Urinary bladder (tissue), 4 donors: Measurements from ENCODE around the gene UBASH3B. TPM values are rescaled to one million over a fixed set of nuclear protein-coding genes. Genes with fewer than 3 reads are reported as not detected.
A peak's percentile ranks its signal among the peaks of the same experiment; 100 is the strongest.
"Not testable (repeated sequence)": the region's sequence is repeated elsewhere in the genome, so short reads cannot be mapped to it uniquely, and the experiment has no call there.

ENCODE experiments used
- DNase-seq: peaks from one replicate; pipeline ENCODE4 v3.0.0-alpha.2; 2015; ENCODE audit errors: extremely low spot score
- H3K27ac ChIP-seq: one replicate; pipeline ENCODE4 v1.5.1; 2013; ENCODE audit warnings: low read depth, mild to moderate bottlenecking, moderate library complexity
- H3K36me3 ChIP-seq: one replicate; pipeline ENCODE4 v1.6.1; 2013; ENCODE audit warnings: mild to moderate bottlenecking, moderate library complexity; ENCODE audit not compliant: insufficient read depth
- H3K4me1 ChIP-seq: one replicate; pipeline ENCODE4 v1.6.1; 2013; ENCODE audit warnings: mild to moderate bottlenecking, moderate library complexity; ENCODE audit not compliant: insufficient read depth
- H3K4me3 ChIP-seq: one replicate; pipeline ENCODE4 v1.5.1; 2013; ENCODE audit warnings: low read depth, low read length
- WGBS: extraction: QIAGEN DNeasy Blood & Tissue Kit; methylation state at CpG from one replicate; pipeline ENCODE4 v1.1.7; 2013; 5-methylcytosine and 5-hydroxymethylcytosine counted together
- polyA plus RNA-seq: library from polyadenylated mRNA; stranded (reverse); fragments of 200-250 nt; gene quantifications from one replicate; pipeline ENCODE4 v1.2.3, GENCODE V29; 2013
- total RNA-seq: library from RNA; depleted of rRNA; stranded (reverse); fragments of >200 nt; gene quantifications from one replicate; pipeline ENCODE4 v1.2.3, GENCODE V29; 2014
- donor health status: healthy with polysubstance abuse.
- donor health status: healthy.

Gene UBASH3B
- total and polyA plus RNA-seq, 2 donors: 1.6 to 11.4 TPM

DNA sequence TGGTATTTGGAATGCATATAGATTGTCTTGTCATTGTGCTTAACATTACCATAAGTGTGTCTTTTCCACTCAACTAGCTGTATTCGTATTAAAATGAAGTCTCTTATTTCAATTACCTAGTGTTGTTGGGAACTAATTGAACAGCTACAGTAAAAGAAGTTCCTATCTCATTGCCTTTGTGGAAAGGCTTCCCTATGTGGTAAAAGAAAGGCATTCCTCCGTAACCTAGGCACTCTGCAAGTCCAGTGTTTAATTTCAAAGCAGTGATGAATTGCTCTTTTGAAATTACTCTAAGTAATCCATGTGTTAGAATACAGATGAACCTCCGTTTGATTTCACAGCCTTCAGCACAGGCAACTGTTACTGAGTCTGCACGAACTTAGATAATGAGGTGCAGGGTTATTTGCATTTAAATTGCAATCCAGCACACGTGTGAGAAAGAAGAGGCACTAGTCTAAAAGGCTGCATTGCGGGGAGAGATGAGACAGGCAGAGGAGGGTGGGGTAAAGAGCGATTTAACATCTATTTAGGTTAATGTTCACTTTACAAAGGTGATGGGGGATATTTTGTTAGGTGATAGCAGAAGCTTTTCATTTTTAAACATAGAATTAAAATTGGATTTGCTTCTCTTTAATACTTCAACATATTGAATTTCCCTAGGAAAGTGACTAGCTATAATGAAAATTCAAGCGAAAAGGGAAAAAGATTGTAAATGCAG, 157.8 kb downstream of the UBASH3B start:
- 76% methylated on average over 8 of the region's 8 CpGs for WGBS
- H3K4me1 ChIP-seq: no peaks in the 10 kb centered on the region
- no peak overlapping the region for H3K4me3 ChIP-seq
- no peak for DNase-seq
- no peak overlapping the region for H3K27ac ChIP-seq
- H3K36me3 ChIP-seq: no peaks in the 10 kb centered on the region

DNA sequence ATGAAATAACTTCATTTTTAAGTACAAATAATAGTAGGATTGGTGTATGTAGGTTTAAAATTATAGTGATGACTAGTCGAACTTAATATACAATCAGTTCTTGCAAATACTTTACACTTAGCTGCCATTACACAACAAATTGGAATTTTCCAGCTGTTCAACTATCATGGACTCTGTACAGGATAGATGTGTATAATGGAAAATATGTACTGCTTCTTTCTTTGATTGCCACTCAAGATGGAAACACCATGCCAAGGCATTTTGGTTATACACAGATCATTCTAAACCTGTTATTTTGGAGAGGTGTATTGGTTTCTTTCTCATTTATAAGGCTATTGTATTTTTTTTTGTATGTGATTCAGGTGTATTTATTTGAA, 158.4 kb downstream of the UBASH3B start:
- DNase-seq: no peak
- H3K4me3 ChIP-seq: no peak overlapping the region
- no peaks in the 10 kb centered on the region for H3K36me3 ChIP-seq
- no peaks in the 10 kb centered on the region for H3K4me1 ChIP-seq
- 56% methylated on average over 1 of the region's 1 CpG for WGBS
- no peak overlapping the region for H3K27ac ChIP-seq

DNA sequence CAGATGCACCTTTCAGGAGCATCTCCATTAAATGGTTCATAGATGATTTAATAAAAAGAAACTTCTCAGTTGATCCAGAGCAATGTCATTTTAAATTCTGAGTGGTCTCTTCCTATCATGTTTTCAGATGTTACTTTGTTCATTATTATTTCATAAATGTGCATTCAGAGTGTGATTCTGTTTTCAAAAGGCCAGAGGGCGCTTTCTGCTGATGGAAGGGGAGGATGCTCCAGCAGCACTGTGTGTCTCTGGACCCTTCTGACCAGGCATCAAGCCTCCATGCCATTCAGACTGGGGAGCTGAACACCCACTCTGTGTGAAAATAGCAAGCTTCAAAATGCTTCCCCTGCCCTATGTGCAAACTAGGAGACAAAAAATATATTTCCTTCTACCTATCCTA, 158.9 kb downstream of the UBASH3B start:
- Histone ChIP-seq H3K4me3 (no peak overlapping the region), H3K27ac (no peak overlapping the region), H3K4me1 (no peaks in the 10 kb centered on the region), H3K36me3 (no peaks in the 10 kb centered on the region)
- WGBS: 86% methylated on average over 1 of the region's 1 CpG
- DNase-seq: no peak

DNA sequence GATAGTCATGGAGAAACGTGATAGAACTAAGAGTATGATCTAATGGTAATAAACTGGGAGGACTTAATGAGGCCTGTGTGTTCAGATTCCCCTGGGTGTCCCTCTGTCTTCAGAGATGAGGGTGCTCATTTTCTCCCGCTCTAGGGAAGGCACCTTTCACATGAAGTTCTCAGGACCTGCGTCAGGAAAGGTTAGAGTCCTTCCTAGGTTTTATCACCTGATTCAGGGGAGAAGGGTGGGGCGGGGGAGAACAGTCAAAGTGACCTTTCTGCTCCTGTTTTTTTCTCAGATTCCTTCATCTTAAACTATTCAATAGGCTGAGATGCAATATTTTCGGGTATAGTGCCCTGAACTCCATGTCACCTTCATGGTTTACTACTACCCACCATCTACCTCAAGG, 160.4 kb downstream of the UBASH3B start:
- 83% methylated on average over 5 of the region's 5 CpGs for WGBS
- no peaks in the 10 kb centered on the region for H3K4me1 ChIP-seq
- no peaks in the 10 kb centered on the region for H3K36me3 ChIP-seq
- DNase-seq: no peak
- no peak overlapping the region for H3K27ac ChIP-seq
- no peak overlapping the region for H3K4me3 ChIP-seq

DNA sequence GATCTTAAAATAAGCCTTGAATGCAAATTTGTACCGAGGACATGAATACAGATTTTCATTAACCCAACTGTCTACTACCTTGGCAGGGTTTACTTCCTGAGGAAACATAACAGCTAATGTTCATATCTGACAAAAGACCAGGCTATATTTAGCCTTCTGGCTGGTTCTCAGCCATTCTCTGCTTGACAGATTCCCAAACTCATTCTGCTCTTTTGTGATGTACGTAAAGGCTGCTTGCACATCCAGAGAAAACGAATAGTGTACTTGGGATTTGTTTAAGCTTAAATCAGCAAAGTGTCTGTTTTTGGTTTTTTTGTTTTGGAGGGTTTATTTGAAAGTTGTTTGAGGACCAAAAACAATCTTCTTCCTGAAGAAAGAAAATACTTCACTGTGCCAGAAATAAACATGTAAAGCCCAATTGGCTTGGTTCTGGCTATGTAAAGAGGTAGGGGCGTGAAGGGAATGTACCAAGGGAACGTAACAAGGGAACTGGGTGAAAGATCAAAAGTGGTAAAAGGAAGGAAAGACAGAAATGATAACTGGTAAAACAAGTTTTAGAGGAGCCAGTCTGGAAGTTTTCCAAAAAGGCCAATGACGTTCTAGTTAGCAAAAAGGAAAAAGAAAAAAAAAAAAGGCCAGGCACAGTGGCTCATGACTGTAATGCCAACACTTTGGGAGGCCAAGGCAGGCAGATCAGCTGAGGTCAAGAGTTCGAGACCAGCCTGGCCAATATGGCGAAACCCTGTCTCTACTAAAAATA, 161.4 kb downstream of the UBASH3B start:
- 43% methylated on average over 8 of the region's 8 CpGs for WGBS
- peak; percentile 67 for DNase-seq
- Histone ChIP-seq H3K4me1 (no peaks in the 10 kb centered on the region), H3K36me3 (no peaks in the 10 kb centered on the region), H3K4me3 (no peak overlapping the region), H3K27ac (peak overlapping the region; percentile 59)

DNA sequence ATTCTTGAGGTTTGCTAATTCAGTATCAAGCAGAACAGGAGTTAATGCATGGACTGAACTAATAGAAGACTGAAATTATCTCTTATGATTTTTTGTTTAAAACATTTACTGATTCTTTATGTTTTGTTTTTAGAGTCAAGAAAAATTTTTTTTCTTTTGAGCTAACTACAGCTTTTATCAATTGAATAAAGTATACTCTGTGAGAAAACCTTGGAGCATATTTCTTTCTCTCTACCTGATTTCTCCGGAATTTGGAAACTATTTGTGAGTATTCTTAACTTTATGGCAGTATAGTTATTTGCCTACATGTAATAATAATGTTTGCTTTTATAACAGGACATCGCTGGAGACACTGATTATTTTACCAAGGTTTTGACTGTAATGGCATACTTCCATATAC, 164.6 kb downstream of the UBASH3B start:
- 63% methylated on average over 2 of the region's 2 CpGs for WGBS
- Histone ChIP-seq H3K4me1 (no peaks in the 10 kb centered on the region), H3K4me3 (no peak overlapping the region), H3K27ac (no peak overlapping the region), H3K36me3 (no peaks in the 10 kb centered on the region)
- DNase-seq: no peak

DNA sequence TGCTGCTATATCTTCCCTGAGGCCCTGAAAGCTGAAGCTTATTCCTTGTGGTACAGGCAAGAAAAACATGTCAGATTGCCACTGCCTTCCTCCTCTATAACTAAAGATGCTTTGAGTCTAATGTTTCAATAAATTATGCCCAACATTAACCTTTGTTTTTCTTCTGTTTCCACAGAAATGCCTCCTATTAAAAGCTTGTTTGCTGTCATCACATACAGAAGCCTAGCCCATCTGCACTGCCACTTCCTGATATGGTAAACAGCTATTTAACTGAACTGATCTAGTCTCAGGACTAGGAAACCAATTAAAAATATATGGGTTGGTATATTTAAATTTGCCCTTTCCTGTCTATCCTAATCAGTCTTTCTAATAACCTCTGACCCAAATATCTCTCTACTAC, 165.6 kb downstream of the UBASH3B start:
- no peak overlapping the region for H3K27ac ChIP-seq
- no peak for DNase-seq
- H3K4me1 ChIP-seq: no peaks in the 10 kb centered on the region
- no peaks in the 10 kb centered on the region for H3K36me3 ChIP-seq
- no peak overlapping the region for H3K4me3 ChIP-seq

DNA sequence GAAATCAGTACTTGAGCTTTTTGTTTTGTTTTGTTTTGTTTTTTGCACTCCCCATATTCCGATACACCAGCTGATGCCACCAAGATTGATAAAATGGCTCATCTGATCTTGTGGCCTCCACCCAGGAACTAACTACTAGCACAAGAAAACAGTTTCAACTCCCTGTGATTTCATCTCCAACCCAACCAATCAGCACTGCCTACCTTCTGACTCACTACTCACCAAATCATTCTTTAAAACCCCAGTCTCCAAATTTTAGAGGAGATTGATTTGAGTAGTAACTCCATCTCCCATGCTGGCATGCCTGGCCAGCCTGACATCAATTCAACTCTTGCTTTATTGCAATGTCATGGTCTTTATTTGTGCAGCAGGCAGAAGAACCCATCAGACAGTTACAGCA, 166.7 kb downstream of the UBASH3B start:
- Histone ChIP-seq H3K36me3 (no peaks in the 10 kb centered on the region), H3K4me3 (no peak overlapping the region), H3K27ac (no peak overlapping the region), H3K4me1 (no peaks in the 10 kb centered on the region)
- 93% methylated on average over 1 of the region's 1 CpG for WGBS
- no peak for DNase-seq

DNA sequence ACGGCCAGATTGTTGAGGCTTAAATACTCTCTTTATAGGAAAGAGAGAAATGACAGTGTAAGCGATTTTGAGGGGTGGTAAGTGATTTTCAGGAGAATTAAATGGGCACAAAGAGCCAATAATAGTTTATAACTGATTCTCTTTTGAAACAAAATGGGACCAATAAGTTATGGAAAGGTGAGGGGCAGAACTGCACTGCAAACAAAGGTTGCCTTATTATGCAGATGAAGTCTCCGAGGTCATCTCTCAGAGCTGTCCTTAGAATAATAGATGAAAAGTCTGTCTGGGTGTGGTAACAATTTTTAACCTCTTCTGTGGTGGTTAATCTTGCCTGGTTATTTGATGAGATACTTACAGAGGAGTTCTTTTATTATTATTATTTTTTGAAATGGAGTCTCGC, 168.0 kb downstream of the UBASH3B start:
- H3K4me1 ChIP-seq: no peaks in the 10 kb centered on the region

DNA sequence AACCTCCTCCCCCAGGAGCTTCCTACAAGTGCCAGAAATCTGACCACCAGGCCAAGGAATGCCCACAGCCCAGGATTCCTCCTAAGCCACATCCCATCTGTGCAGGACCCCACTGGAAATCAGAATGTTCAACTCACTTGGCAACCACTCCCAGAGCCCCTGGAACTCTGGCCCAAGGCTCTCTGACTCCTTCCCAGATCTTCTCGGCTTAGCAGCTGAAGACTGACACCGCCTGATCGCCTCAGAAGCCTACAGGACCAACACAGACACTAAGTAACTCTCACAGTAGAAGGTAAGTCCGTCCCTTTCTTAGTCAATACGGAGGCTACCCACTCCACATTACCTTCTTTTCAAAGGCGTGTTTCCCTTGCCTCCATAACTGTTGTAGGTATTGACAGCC, 173.8 kb downstream of the UBASH3B start:
- not testable (repeated sequence) for H3K27ac ChIP-seq, H3K4me3 ChIP-seq
- WGBS: 91% methylated on average over 6 of the region's 6 CpGs

More for the DNA sequence above, 168.0 kb downstream of the UBASH3B start:
- Histone ChIP-seq H3K36me3 (no peaks in the 10 kb centered on the region), H3K27ac (no peak overlapping the region), H3K4me3 (no peak overlapping the region)
- WGBS: 81% methylated on average over 4 of the region's 4 CpGs
- no peak for DNase-seq

DNA sequence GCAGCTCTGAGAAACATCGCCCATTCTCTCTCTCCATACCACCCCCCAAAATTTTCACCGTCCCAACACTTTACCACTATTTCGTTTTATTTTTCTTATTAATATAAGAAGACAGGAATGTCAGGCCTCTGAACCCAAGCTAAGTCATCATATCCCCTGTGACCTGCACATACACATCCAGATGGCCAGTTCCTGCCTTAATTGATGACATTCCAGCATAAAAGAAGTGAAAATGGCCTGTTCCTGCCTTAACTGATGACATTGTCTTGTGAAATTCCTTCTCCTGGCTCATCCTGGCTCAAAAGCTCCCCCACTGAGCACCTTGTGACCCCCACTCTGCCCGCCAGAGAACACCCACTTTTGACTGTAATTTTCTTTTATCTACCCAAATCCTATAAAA, 176.8 kb downstream of the UBASH3B start:
- WGBS: 79% methylated on average over 4 of the region's 4 CpGs
- DNase-seq, H3K36me3 ChIP-seq, H3K27ac ChIP-seq, H3K4me3 ChIP-seq, H3K4me1 ChIP-seq: not testable (repeated sequence)

More for the DNA sequence above, 173.8 kb downstream of the UBASH3B start:
- not testable (repeated sequence) for DNase-seq, H3K4me1 ChIP-seq, H3K36me3 ChIP-seq

DNA sequence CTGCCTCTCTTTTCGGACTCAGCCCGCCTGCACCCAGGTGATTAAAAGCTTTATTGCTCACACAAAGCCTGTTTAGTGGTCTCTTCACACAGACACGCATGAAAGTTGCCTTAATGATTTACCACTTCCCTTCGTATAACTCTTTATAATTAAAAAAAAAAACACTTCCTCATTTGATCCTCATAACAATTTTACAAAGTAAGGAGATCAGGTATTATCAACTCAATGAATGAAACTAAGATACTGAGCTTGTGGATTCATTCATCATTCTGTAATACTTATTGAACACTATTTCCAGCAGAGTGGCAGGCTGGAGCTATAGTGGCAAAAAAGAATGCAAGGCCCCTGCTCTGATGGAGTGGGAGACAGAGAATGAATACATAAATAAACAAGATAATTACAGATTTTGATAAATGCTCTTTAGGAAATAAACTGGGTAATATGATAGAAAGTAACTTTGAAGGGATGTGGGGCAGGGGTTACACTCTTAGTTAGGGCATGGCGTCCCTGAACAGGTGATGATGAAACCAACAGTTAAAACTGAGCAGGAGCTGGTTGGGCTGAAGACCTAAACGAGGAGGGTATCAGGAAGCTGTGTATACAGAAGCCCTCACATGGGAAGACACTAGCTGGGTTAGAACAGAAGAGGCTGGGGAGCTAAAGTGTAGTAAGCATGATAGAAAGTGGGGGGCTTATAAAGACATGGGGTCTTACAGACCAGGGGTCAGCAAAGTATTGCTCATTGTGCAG, 177.4 kb downstream of the UBASH3B start:
- Histone ChIP-seq H3K4me3 (no peak overlapping the region), H3K4me1 (no peaks in the 10 kb centered on the region), H3K27ac (no peak overlapping the region), H3K36me3 (no peaks in the 10 kb centered on the region)
- WGBS: 69% methylated on average over 6 of the region's 6 CpGs
- no peak for DNase-seq

DNA sequence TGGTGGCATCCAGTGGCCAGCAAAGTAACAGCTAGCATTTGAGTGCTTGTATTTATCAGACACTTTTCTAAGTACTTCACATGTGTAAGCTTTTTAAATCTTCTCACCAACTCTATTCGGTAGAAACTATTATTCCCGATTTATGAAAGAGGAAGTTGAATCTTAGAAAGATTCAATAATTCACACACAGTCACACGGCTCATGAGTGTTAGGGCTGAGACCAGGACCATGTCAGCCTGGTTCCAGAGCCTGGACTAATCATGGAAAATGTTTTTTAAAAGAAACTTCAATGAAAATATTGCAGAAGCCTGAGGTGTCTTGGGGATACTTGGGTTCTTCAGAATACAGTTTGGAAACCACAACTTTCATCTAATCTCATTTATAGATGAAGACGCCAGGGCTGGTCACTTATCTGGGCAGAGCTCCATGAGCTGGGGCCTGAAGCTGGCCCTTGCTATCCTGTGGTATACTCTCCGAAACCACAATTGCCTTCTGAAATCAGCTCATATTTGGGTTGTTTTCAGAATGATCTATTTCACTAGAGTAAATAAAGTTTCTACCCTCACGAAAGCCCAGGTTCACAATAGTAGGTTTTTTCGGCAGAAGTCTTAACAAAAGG, 178.4 kb downstream of the UBASH3B start:
- Histone ChIP-seq H3K27ac (no peak overlapping the region), H3K36me3 (no peaks in the 10 kb centered on the region), H3K4me1 (no peaks in the 10 kb centered on the region), H3K4me3 (no peak overlapping the region)
- no peak for DNase-seq
- 72% methylated on average over 7 of the region's 7 CpGs for WGBS
